ENCODE measurements around the gene RAMP1.

DNA sequence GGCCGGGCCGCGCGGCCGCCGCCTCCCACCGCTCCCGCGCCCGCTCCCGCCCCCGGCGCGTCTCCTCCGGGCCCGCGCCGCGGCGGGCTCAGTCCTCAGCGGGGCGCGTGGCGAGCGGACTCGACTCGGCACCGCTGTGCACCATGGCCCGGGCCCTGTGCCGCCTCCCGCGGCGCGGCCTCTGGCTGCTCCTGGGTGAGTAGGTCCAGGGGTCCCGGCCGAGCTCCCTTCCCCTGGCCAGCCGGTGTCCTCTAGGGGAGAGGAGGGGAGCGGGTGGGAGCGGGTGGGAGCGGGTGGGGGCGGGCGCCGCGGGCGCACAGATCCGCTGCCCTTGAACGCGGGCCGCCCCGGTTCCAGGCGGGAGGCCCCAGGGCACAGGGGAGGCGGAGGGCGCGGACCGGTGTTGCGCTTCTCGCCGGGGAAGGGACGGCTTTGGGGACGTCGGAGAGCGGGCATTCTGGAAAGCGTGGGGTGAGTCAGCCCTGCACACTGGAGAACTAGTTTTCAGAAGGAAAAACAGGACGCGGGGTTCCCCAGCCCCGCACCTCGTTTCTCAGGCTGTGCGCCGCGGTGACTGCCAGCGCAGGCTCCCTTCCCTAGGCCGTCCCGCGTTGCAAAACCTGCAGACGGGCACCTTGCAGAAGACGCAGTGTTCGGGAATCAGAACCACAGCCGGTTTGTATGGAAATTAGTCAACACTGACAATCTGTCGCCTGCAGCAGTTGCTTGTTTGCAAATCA, at the start of gene RAMP1:
- TF ChIP-seq FOXM1 (IDR thresholded peaks at IDR 0.05; ENCODE audit: borderline replicate concordance) = no peak
- TF ChIP-seq SUZ12 (IDR thresholded peaks at IDR 0.05) = no peak
- TF ChIP-seq SP1 (IDR thresholded peaks at IDR 0.05) = no peak
- TF ChIP-seq FOXA1 (IDR thresholded peaks at IDR 0.05) = no peak
- TF ChIP-seq ARNT (IDR thresholded peaks at IDR 0.05) = no peak
- TF ChIP-seq NFRKB (IDR thresholded peaks at IDR 0.05) = no peak
- TF ChIP-seq, protein P1, sequence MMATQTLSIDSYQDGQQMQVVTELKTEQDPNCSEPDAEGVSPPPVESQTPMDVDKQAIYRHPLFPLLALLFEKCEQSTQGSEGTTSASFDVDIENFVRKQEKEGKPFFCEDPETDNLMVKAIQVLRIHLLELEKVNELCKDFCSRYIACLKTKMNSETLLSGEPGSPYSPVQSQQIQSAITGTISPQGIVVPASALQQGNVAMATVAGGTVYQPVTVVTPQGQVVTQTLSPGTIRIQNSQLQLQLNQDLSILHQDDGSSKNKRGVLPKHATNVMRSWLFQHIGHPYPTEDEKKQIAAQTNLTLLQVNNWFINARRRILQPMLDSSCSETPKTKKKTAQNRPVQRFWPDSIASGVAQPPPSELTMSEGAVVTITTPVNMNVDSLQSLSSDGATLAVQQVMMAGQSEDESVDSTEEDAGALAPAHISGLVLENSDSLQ (IDR thresholded peaks at IDR 0.05) = no peak
- no peak for TF ChIP-seq HDGF (IDR thresholded peaks at IDR 0.05; ENCODE audit: borderline replicate concordance)
- no peak for TF ChIP-seq BHLHE40 (IDR thresholded peaks at IDR 0.05; ENCODE audit: borderline replicate concordance)
- no peak for TF ChIP-seq ZNF384 (IDR thresholded peaks at IDR 0.05)

Data from HEK293T (cell line).